HG03575 (cell line): ENCODE measurements around the gene DHRS3.

Experiments
- ATAC-seq: cut with Tn5 transposase; IDR thresholded peaks from one replicate; pipeline ENCODE4 v1.9.1; 2021; ENCODE audit not compliant: unreplicated experiment, insufficient number of reproducible peaks, low FRiP score; ENCODE audit errors: extremely low read depth

DHRS3 gene

GRCh38 chr1:12618965-12619791 lies 1.2 kb upstream of the DHRS3 start:
- ATAC-seq, result no peak

GRCh38 chr1:12618661-12618964 lies 603 bp upstream of the DHRS3 start:
- ATAC-seq, result no peak

- ATAC-seq, result no peak
These were observed 504 bp downstream of the DHRS3 start for GRCh38 chr1:12617511-12617900.

- ATAC-seq, result no peak
These were observed 1.2 kb downstream of the DHRS3 start for GRCh38 chr1:12616709-12617373.

GRCh38 chr1:12615865-12616708 lies 1.9 kb downstream of the DHRS3 start:
- ATAC-seq, result no peak

GRCh38 chr1:12615159-12615864 lies 2.7 kb downstream of the DHRS3 start:
- ATAC-seq, result no peak

- no peak for ATAC-seq
These were observed 3.4 kb downstream of the DHRS3 start for GRCh38 chr1:12614402-12615158.

GRCh38 chr1:12613180-12613579 lies 4.8 kb downstream of the DHRS3 start:
- no peak for ATAC-seq

GRCh38 chr1:12610941-12611340 lies 7.1 kb downstream of the DHRS3 start:
- ATAC-seq, result no peak

GRCh38 chr1:12610305-12610935 lies 7.6 kb downstream of the DHRS3 start:
- no peak for ATAC-seq

- no peak for ATAC-seq
These were observed 8.5 kb downstream of the DHRS3 start for GRCh38 chr1:12609469-12610003.

- no peak for ATAC-seq
These were observed 9.6 kb downstream of the DHRS3 start for GRCh38 chr1:12608311-12608957.

- no peak for ATAC-seq
These were observed 10.7 kb downstream of the DHRS3 start for GRCh38 chr1:12607263-12607662.

GRCh38 chr1:12604986-12605385 lies 13.0 kb downstream of the DHRS3 start:
- no peak for ATAC-seq

- ATAC-seq, result no peak
These were observed 13.7 kb downstream of the DHRS3 start for GRCh38 chr1:12604114-12604874.

- no peak for ATAC-seq
These were observed 14.8 kb downstream of the DHRS3 start for GRCh38 chr1:12603224-12603623.

- no peak for ATAC-seq
These were observed 15.4 kb downstream of the DHRS3 start for GRCh38 chr1:12602659-12603024.
